ENCODE data around the gene ADK.
"Not testable (repeated sequence)": the region's sequence is repeated elsewhere in the genome, so short reads cannot be mapped to it uniquely, and the experiment has no call there.

DNA sequence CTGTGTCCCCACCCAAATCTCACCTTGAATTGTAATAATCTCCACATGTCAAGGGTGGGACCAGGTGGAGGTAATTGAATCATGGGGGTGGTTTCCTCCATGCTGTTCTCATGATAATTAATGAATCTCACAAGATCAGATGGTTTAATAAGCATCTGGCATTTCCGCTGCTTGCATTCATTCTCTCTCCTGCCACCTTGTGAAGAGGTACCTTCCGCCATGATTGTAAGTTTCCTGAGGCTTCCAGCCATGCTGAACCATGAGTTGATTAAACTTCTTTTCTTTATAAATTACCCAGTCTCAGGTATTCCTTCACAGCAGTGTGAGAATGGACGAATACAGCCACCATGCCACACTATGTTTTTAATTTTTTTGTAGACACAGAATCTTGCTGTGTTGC lies 345.3 kb downstream of the ADK start:
- TF ChIP-seq CTCF (conservative IDR thresholded peaks at IDR 0.05); ZFX (IDR thresholded peaks at IDR 0.05): not testable (repeated sequence)
